Right atrium auricular region (tissue), 2 donors: ENCODE measurements around the gene TOR3A. TPM values are rescaled to one million over a fixed set of nuclear protein-coding genes. Genes with fewer than 3 reads are reported as not detected.

Experiments used
- DNase-seq: peaks from one replicate; pipeline ENCODE4 v3.0.0-alpha.2; 2019; ENCODE audit warnings: low spot score
- H3K27ac ChIP-seq, 2 donors: fragments of 200-600 bp; sonication (generic); 1 replicate in 1 of 2; 2 replicates in 1 of 2; pipeline ENCODE4 v1.5.1; 2016 to 2019
- H3K27me3 ChIP-seq, 2 donors: fragments of 200-600 bp; sonication (generic); one replicate each; pipeline versions ENCODE4 v1.5.1 to v1.6.0; 2017 to 2019
- H3K36me3 ChIP-seq: fragments of 200-600 bp; sonication (generic); one replicate; pipeline ENCODE4 v1.5.1; 2016
- H3K4me1 ChIP-seq, 2 donors: fragments of 200-600 bp; sonication (generic); one replicate each; pipeline versions ENCODE4 v1.5.1 to v1.6.0; 2017 to 2019
- H3K4me3 ChIP-seq, 2 donors: fragments of 200-600 bp; sonication (generic); 1 replicate in 1 of 2; 2 replicates in 1 of 2; pipeline ENCODE4 v1.5.1; 2017 to 2019; ENCODE audit warnings: mild to moderate bottlenecking in 1 of 2, moderate library complexity in 1 of 2
- H3K9me3 ChIP-seq, 2 donors: fragments of 200-600 bp; sonication (generic); one replicate each; pipeline ENCODE4 v1.5.1; 2019
- total RNA-seq, 2 donors: library from RNA; depleted of rRNA; stranded (reverse); fragments of >200 nt; gene quantifications; one replicate each; pipeline ENCODE4 v1.1.0, GENCODE V29; 2016
- TF ChIP-seq, protein P1 (sequence below), 2 donors: fragments of 200-600 bp; sonication (generic); IDR thresholded peaks; one replicate each; pipeline ENCODE4 v1.5.1; 2019; ENCODE audit warnings: antibody characterized with exemption in 2 of 2

Gene TOR3A
- total RNA-seq, 2 donors from 2014 or later = 14.3 to 19.7 TPM

DNA sequence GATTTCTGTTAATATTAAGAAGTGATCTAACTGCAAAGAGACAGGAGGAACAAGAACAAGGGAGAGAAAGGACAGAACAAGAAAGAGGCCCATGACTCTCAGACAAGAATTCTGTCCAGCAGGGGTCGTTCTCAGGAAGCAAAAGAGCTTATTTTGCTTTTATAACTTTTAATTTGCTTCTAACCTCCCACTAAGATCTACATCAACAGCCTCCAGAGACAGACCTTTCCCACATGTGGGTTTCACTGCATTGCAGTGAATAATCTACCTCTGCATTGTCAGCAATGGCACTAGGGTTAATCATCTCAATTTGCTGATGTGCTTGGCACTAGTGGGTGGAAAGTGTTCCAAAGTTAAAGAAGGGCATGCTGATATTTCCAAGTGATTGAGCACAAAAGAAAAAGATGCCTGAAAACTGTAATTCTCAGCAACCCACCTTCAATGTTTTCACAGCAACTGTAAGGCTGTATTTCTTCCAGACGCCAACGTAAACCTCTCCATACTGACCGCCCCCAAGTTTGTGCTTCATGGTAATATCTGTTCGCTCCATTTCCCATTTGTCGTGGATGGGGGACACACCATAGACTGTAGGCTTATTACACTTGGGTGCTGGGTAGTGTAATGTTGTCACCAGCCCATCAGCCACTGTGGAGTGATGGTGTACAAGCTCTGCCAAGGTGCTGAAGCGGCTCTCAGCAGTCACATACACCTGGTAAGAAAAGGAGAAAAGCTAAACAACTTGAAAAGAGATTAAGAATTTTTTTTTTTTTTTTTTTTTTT lies 39.5 kb downstream of the TOR3A start:
- Histone ChIP-seq H3K9me3 (no peaks in the 10 kb centered on the region), H3K27me3 (no peaks in the 10 kb centered on the region), H3K36me3 (peaks cover 29% of the 10 kb centered on the region), H3K27ac (no peak overlapping the region), H3K4me1 (no peaks in the 10 kb centered on the region), H3K4me3 (no peak overlapping the region)
- DNase-seq = no peak
- TF ChIP-seq, protein P1, sequence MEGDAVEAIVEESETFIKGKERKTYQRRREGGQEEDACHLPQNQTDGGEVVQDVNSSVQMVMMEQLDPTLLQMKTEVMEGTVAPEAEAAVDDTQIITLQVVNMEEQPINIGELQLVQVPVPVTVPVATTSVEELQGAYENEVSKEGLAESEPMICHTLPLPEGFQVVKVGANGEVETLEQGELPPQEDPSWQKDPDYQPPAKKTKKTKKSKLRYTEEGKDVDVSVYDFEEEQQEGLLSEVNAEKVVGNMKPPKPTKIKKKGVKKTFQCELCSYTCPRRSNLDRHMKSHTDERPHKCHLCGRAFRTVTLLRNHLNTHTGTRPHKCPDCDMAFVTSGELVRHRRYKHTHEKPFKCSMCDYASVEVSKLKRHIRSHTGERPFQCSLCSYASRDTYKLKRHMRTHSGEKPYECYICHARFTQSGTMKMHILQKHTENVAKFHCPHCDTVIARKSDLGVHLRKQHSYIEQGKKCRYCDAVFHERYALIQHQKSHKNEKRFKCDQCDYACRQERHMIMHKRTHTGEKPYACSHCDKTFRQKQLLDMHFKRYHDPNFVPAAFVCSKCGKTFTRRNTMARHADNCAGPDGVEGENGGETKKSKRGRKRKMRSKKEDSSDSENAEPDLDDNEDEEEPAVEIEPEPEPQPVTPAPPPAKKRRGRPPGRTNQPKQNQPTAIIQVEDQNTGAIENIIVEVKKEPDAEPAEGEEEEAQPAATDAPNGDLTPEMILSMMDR (IDR thresholded peaks at IDR 0.05) = peak; percentile 39 to 71

DNA sequence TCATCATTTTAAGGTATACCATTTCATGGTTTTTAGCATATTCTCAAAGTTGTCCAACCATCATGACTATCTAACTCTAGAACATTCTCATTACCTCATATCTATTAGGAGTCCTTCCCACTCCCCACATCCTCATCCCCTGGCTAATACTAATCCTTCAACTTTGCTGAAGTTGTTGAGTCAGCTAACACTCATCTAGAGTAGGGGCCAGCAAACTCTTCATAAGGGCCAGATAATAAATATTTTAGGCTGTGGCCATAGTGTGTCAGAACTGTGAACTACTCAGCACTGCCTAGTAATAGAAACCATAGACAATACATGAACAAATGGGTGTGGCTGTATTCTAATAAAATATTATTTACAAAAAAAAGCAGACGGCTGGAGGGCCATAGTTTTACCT lies 43.0 kb downstream of the TOR3A start:
- H3K27ac ChIP-seq = no peak overlapping the region
- H3K4me1 ChIP-seq = peaks cover 0 to 19% of the 10 kb centered on the region in 2 donors
- H3K27me3 ChIP-seq = no peaks in the 10 kb centered on the region
- H3K9me3 ChIP-seq = no peaks in the 10 kb centered on the region
- peaks cover under 1% of the 10 kb centered on the region for H3K36me3 ChIP-seq
- no peak overlapping the region for H3K4me3 ChIP-seq
- TF ChIP-seq, protein P1 (IDR thresholded peaks at IDR 0.05) = no peak
- no peak for DNase-seq

- no peaks in the 10 kb centered on the region for H3K9me3 ChIP-seq
- peaks cover 5% of the 10 kb centered on the region for H3K36me3 ChIP-seq
- TF ChIP-seq, protein P1 (IDR thresholded peaks at IDR 0.05) = no peak
- no peak for DNase-seq
- peaks cover 0 to 19% of the 10 kb centered on the region in 2 donors for H3K4me1 ChIP-seq
- H3K27ac ChIP-seq = peak overlapping the region in 1 of 2 donors; percentile 29
- H3K4me3 ChIP-seq = no peak overlapping the region
- H3K27me3 ChIP-seq = no peaks in the 10 kb centered on the region
These were observed 44.6 kb downstream of the TOR3A start for GRCh38 chr1:179126338-179127060.

DNA sequence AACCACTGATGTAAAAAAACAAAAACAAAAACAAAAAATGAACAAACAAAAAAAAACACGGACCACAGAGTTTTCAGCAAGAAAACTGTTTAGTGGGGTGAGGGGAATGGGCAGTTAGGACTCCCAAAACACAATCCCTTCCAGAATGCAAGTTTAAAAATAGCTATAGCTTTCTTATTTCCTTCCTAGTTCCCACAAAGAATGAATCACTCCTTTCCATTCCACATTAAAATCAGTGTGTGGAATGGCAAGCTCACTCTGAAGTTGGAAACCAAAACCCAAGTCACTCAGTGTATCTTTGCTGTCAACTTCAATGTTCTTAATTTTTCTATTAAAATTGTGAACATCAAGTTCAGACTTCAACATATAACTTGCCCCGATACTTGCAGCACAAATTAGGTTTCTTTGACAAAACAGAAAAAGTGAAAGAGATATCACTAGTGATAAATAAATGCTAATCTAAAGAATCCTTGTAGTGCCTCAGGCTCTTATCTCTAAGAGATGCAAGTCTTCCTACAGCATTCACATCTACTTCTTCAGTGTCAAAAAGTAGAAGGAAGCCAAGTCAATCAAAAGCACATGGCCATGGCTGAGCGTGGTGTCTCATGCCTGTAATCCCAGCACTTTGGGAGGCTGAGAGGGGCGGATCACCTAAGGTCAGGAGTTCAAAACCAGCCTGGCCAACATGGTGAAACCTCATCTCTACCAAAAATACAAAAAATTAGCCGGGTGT lies 45.5 kb downstream of the TOR3A start:
- H3K9me3 ChIP-seq = no peaks in the 10 kb centered on the region
- no peak for DNase-seq
- H3K4me1 ChIP-seq = peaks cover 0 to 19% of the 10 kb centered on the region in 2 donors
- TF ChIP-seq, protein P1 (IDR thresholded peaks at IDR 0.05) = no peak
- peaks cover 5% of the 10 kb centered on the region for H3K36me3 ChIP-seq
- no peaks in the 10 kb centered on the region for H3K27me3 ChIP-seq
- peak overlapping the region in 1 of 2 donors; percentile 29 for H3K27ac ChIP-seq
- no peak overlapping the region for H3K4me3 ChIP-seq

GRCh38 chr1:179128520-179128919 lies 46.6 kb downstream of the TOR3A start:
- DNase-seq = no peak
- TF ChIP-seq, protein P1 (IDR thresholded peaks at IDR 0.05) = no peak
- peaks cover 0 to 19% of the 10 kb centered on the region in 2 donors for H3K4me1 ChIP-seq
- H3K9me3 ChIP-seq = no peaks in the 10 kb centered on the region
- H3K36me3 ChIP-seq = peaks cover 5% of the 10 kb centered on the region
- H3K4me3 ChIP-seq = no peak overlapping the region
- no peaks in the 10 kb centered on the region for H3K27me3 ChIP-seq
- H3K27ac ChIP-seq = no peak overlapping the region
